GM19023 (cell line): ENCODE data around the gene CCDC171.
"Not testable (repeated sequence)": the region's sequence is repeated elsewhere in the genome, so short reads cannot be mapped to it uniquely, and the experiment has no call there.

ENCODE experiments used
- ATAC-seq: cut with Tn5 transposase; IDR thresholded peaks from one replicate; pipeline ENCODE4 v1.9.1; 2021; ENCODE audit warnings: mild to moderate bottlenecking, moderate library complexity; ENCODE audit not compliant: unreplicated experiment

Gene CCDC171

GRCh38 chr9:15553528-15553898 is 670 bp downstream of the CCDC171 start:
- ATAC-seq, result peak; percentile 28

- no peak for ATAC-seq
These were observed 17.9 kb downstream of the CCDC171 start for GRCh38 chr9:15570769-15571168.

GRCh38 chr9:15572200-15572770 is 19.4 kb downstream of the CCDC171 start:
- no peak for ATAC-seq

- no peak for ATAC-seq
These were observed 23.7 kb downstream of the CCDC171 start for GRCh38 chr9:15576350-15577050.

GRCh38 chr9:15578714-15579113 is 25.9 kb downstream of the CCDC171 start:
- no peak for ATAC-seq

- no peak for ATAC-seq
These were observed 31.5 kb downstream of the CCDC171 start for GRCh38 chr9:15584379-15584778.

GRCh38 chr9:15592317-15592716 is 39.5 kb downstream of the CCDC171 start:
- no peak for ATAC-seq

- ATAC-seq, result not testable (repeated sequence)
These were observed 40.1 kb downstream of the CCDC171 start for GRCh38 chr9:15592940-15593339.

- not testable (repeated sequence) for ATAC-seq
These were observed 48.0 kb downstream of the CCDC171 start for GRCh38 chr9:15600666-15601330.

GRCh38 chr9:15606643-15607472 is 54.0 kb downstream of the CCDC171 start:
- ATAC-seq, result no peak

- ATAC-seq, result no peak
These were observed 60.1 kb downstream of the CCDC171 start for GRCh38 chr9:15612962-15613361.

- no peak for ATAC-seq
These were observed 64.9 kb downstream of the CCDC171 start for GRCh38 chr9:15617782-15618181.

- ATAC-seq, result no peak
These were observed 65.9 kb downstream of the CCDC171 start for GRCh38 chr9:15618540-15619331.

- no peak for ATAC-seq
These were observed 69.6 kb downstream of the CCDC171 start for GRCh38 chr9:15622318-15622971.

- ATAC-seq, result no peak
These were observed 82.9 kb downstream of the CCDC171 start for GRCh38 chr9:15635752-15636151.

- no peak for ATAC-seq
These were observed 87.3 kb downstream of the CCDC171 start for GRCh38 chr9:15640121-15640520.

GRCh38 chr9:15641291-15641690 is 88.4 kb downstream of the CCDC171 start:
- ATAC-seq, result no peak

GRCh38 chr9:15642369-15642962 is 89.6 kb downstream of the CCDC171 start:
- no peak for ATAC-seq

- peak; percentile 64 for ATAC-seq
These were observed 117.4 kb downstream of the CCDC171 start for GRCh38 chr9:15670246-15670645.

- peak; percentile 78 for ATAC-seq
These were observed 118.1 kb downstream of the CCDC171 start for GRCh38 chr9:15670894-15671293.
